DND-41 (cell line): ENCODE data around the gene NEXN.

Experiments
- CTCF ChIP-seq: IDR thresholded peaks from 2 replicates; pipeline ENCODE4 v1.5.1; 2012; ENCODE audit warnings: borderline replicate concordance, low read length, moderate library complexity, mild to moderate bottlenecking; ENCODE audit not compliant: poor library complexity, severe bottlenecking; ENCODE audit errors: extremely low read depth
- EZH2 ChIP-seq: IDR thresholded peaks from 3 replicates; pipeline ENCODE4 v1.6.1; 2012; ENCODE audit warnings: borderline replicate concordance, low read depth, mild to moderate bottlenecking, moderate library complexity, low read length, inconsistent platforms; ENCODE audit not compliant: severe bottlenecking

- TF ChIP-seq CTCF (no peak), EZH2 (no peak)
Observed at GRCh38 chr1:77958850-77959249, 70.4 kb downstream of the NEXN start.
